Tibial nerve (tissue), 3 donors: ENCODE data around the gene FAM193B.

Source experiments
- CTCF ChIP-seq, 5 experiments: fragments of 200-600 bp in 3 of 5; fragments of 450-650 bp in 2 of 5; sonication (generic) in 3 of 5; IDR thresholded peaks; one replicate each; pipeline ENCODE4 v1.5.1; 2016 to 2019; ENCODE audit warnings: antibody characterized with exemption in 5 of 5, mild to moderate bottlenecking in 3 of 5, moderate library complexity in 2 of 5
- POLR2A ChIP-seq, 2 donors: fragments of 450-650 bp; IDR thresholded peaks; one replicate each; pipeline ENCODE4 v1.6.1; 2017; ENCODE audit warnings: antibody characterized with exemption in 2 of 2, mild to moderate bottlenecking in 2 of 2, moderate library complexity in 2 of 2

GRCh38 chr5:177535125-177535524 lies 19.2 kb downstream of the FAM193B start:
- TF ChIP-seq CTCF (IDR thresholded peaks at IDR 0.05) (no peak), POLR2A (IDR thresholded peaks at IDR 0.05) (no peak)
